RKO (cell line): Measurements from ENCODE around the gene ALAD.
"Not testable (repeated sequence)": the region's sequence is repeated elsewhere in the genome, so short reads cannot be mapped to it uniquely, and the experiment has no call there.

ENCODE experiments used
- DNase-seq: peaks from one replicate; pipeline ENCODE4 v3.0.0-alpha.2; 2016; ENCODE audit warnings: low spot score

The ALAD gene

GRCh38 chr9:113373256-113373655 lies 27.8 kb downstream of the ALAD start:
- DNase-seq, result no peak

DNA sequence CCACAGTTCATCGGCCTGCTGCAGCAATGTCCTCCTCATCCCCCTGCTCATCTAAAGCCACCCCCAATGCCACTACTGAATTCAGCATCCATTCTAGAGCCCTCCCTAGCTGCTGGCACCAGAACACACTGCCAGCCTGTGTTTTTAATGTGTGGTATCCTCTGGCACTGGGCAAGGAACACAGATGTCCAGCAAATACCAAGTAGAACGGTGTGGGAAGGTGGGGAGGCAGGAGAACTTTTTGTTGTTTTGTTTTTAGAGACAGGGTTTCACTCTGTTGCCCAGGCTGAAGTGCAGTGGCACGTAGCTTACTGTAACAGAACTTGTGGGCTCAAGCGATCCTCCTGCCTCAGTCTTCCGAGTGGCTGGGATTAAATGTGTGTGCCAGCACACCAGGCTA lies 29.0 kb downstream of the ALAD start:
- no peak for DNase-seq

DNA sequence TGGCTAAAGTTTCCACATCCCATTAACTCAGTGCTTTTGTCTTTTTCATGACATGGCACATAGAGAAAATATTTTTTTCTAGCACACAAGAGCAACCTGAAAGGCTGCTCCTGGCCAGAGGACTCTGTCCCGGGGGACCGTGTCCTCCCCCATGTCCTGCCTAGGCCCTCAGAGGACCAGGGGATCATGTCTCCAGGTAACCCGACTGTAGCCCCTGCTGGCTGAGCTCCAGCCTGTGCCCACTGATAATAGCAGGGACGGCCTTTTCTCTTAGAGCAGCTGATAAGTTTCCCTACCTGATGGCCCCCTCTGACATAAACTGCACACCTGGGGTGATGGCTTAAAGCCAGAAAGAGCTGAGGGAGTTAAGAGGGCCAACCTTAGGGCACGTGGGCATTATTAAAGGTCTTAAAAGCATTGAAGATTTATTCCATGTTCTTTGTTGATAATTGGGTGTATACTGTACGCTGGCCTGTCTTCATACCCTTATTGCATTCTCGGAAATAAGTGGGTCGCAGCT lies 30.2 kb downstream of the ALAD start:
- no peak for DNase-seq

DNA sequence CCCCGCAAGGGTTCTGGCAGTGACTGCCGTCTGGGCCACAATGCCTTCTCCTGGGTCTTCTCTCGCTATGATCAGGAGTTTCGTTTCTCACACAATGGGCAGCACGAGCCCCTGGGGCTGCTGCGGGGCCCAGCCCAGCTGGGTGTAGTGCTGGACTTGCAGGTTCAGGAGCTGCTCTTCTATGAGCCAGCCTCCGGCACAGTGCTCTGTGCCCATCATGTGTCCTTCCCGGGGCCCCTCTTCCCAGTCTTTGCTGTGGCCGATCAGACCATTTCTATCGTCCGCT lies 31.3 kb downstream of the ALAD start:
- DNase-seq, result no peak

GRCh38 chr9:113368982-113369854 lies 31.9 kb downstream of the ALAD start:
- no peak for DNase-seq

DNA sequence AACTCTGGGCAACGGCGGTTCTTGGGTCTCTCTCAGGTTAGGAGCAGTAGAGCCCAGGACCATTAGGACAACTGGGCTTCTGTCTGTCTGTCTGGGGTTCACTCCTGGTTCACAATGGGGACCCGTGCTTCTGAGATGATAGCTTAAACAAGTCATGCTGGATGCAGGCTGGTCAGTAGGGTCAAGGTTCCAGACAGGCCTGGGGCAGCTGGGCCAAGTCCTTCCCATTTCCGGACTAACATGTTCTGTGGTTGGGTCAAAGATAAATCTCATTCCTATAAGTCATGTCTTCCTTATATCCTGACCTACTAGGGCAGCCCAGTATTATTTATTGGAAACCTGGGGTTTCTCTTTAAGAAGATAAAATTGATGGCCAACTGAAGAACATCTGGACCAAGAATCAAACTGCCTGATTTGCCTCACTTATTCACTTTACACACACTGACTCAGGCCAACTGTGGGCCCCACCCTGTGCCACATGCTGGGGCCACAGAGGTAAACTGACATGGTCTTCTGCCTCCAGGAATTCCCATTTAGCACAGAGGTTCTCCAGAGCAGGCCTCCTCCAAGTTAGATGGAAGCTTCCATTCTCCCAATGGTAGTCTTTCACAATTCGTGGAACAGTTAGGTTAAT lies 32.6 kb downstream of the ALAD start:
- DNase-seq, result no peak

DNA sequence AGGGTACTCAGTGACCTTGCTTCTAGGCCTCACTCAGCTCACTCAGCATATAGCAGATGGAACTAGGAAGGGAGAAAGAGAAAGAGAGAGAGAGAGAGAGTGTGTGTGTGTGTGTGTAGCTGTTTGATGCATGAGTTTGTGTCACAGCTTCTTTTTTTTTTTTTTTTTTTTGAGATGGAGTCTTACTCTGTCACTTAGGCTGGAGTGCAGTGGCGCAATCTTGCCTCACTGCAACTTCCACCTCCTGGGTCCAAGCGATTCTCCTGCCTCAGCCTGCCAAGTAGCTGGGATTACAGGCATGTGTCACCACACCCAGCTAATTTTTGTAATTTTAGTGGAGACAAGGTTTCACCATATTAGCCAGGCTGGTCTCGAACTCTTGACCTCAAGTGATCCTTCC lies 35.4 kb downstream of the ALAD start:
- not testable (repeated sequence) for DNase-seq

DNA sequence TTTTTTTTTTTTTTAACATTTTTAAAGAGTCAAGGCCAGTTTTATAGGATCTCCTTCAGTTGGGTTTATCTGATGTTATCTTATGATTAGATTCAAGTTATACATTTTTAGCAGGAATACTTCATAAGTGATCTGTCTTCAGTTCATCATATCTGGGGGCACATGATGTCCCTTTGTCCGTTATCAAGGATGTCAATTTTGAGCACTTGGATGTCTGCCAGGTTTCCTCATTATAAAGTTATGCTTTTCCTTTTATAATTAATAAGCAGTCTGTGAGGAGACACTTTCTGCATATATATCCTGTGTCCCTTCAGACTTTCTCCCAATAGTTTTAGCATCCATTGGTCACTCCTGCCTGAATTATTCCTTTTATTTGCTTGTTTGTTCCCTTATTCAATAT lies 36.1 kb downstream of the ALAD start:
- DNase-seq, result no peak

DNA sequence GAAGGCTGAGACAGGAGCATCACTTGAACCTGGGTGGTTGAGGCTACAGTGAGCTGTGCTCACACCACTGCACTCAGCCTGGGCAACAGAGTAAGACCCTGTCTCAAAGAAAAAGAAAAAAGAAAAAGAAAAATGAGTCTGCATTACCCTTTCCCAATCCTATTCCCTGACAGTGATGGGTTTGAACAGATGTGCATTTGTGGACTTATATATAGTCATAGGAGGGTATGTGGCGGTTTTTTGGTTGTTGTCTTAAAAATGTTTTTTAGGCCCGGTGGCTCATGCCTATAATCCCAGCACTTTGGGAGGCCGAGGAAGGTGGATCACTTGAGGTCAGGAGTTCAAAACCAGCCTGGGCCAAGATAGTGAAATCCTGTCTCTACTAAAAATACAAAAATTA lies 37.7 kb downstream of the ALAD start:
- DNase-seq, result no peak

DNA sequence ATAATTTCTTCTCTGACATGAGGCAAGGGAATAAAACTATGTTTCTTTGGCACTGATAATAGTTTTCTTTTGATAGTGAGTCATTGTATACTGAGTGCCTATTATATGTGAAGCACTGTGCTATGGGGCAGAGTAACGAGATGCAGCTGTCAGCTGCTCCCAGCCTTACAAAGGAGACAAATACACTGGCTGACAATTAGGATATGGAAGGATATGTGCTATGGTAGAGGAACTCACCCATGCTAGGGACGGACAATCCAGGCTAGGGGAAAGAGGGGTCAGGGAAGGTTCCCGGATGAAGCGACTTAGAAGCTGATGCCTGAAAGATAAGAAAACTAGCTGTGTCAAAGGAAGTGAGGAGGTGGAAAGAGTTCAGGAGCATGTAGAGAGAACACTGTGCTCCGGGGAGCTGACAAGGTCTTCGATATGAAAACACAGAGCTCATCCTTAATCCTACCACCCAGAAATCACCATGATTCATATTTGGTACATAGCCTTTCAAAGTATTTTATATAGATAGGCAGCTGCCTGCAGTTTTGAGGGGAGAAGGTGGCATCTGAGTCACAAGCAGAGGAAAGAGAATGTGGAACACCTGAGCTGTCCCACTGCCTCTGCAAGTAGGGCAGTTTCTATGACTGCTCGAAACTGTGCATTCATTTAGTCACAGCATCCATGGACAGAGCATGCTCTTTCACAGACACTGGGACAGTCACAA lies 39.6 kb downstream of the ALAD start:
- DNase-seq, result no peak

- no peak for DNase-seq
Observed at GRCh38 chr9:113360242-113360842, 40.7 kb downstream of the ALAD start.

DNA sequence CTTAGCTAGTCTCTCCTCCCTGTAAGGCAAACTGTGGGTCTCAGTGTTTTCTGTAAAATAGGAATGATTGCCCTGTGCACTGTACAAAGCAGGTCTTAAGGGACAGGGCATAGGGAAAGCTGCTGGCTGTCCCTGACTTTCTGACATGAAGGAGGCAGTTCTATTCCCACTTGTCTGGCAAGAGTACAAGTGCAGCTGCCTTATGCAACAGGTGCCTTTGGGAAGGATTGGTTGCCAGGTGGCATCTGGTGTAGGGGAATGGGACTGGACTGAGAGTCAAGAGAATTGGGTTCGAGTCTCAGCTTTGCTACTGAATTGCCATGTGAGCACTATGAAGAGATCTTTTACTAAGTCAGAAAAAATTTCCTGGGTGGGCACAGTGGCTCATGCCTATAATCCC lies 41.7 kb downstream of the ALAD start:
- no peak for DNase-seq

DNA sequence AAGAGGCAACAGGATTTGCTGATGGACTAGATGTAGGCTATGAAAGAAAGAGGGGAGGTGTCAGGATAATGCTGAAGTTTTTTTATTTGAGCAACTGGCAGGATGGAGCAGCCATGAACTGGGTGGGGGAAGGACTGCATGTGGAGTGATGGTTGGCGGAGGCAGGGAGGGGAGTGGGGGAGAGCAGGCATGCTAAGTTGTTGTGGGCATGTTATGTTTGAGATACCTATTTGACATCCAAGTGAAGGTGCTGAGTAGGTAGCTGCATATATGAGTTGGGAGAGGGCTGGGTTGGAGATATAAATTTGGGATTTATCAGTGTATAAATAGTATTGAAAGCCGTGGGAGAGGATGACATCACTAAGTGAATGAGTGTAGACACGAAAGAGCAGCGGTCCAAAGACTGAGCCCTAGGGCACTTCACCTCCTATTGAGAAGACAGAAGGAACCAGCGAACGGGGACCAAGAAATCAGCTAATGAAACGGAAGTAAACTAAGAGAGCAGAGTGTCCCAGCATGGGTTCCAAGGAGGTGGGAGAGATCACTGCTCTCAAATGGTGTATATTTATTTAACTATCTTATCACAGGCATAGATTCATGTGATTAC lies 44.3 kb downstream of the ALAD start:
- no peak for DNase-seq

GRCh38 chr9:113355040-113355596 lies 46.0 kb downstream of the ALAD start:
- peak; percentile 56 for DNase-seq

DNA sequence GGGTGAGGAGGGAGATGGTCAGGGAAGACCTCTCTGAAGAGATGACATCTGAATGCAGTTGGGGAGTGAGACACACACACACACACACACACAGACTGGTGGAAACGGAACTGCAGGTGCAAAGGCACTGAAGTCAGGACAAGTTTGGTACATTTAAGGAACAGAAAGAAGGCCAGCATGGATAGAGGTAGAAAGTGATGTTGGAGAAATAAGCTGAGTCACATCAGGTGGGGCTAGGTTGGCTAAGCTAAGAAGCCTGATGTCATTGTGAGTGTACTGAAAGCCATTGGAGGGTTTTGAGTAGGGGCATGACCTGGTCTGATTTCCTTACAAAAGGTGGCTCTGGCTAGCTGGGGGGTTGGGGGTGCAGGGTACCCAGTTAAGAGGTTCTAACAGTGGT lies 48.7 kb downstream of the ALAD start:
- no peak for DNase-seq

DNA sequence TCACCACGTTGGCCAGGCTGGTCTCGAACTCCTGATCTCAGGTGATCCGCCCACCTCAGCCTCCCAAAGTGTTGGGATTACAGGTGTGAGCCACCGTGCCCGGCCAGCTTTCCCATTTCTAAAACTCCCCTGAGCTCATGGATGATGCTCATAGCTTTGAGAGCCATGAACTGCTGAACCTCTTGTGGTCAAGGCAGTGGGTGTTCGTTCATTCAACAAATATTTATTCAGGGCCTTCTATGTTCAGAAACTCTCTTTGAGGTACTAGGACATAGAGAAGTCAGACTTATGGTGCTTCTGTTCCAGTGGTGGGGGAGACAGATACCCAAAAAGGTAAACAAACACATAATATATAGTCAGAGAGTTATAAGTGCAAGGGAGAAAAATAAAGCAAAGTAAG lies 49.1 kb downstream of the ALAD start:
- DNase-seq, result no peak

DNA sequence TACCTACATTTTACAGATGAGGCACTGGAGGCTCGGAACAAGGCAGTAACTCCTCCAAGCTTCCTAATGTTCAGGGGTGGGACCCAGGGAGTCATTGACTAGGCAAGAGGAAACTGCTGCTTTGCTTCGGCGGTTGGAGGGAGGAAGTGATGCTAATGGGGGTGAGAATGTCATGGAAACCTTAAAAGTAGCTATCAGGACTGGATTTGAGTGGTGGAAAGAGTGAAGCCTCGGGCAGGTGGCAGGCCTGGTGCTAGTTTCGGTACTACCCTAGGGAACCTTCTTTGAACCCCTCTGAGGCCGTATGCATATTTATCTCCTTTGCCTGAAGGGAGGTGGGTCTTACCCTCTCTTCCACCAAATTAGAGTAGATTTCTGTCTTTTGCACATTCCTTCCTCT lies 50.1 kb downstream of the ALAD start:
- no peak for DNase-seq

DNA sequence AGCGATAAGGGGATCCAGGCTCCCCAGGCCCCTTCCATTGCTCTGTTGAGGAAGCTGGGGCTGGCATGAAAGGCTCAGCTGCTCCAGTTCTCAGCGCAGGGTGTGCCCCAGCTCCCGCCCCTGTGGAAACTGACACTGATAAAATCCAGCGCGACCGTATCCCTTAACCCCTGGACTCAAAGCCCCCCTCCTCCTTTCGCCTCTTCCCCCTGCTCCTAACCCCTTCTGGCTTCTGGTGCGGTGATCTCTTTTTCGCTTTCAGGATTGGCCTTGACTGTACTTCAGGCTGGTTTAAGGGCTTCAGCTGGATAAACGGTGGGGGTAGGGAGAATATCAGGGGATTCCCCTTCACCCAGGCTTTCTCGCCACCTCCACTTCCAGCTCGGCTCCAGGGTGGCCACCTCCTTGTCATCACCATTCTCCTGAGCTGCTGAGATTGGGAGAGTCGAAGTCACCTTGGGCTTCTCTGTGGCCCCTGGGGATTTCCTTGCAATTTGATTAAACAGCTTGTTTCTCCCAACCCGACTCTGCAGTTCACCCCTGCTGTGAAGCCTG lies 50.9 kb downstream of the ALAD start:
- DNase-seq, result no peak

- DNase-seq, result no peak
Observed at GRCh38 chr9:113349445-113350094, 51.5 kb downstream of the ALAD start, which contains the start of gene BSPRY. BSPRY (plus strand) TSS chr9:113349541; CDS start chr9:113349580, 39 bp downstream.

DNA sequence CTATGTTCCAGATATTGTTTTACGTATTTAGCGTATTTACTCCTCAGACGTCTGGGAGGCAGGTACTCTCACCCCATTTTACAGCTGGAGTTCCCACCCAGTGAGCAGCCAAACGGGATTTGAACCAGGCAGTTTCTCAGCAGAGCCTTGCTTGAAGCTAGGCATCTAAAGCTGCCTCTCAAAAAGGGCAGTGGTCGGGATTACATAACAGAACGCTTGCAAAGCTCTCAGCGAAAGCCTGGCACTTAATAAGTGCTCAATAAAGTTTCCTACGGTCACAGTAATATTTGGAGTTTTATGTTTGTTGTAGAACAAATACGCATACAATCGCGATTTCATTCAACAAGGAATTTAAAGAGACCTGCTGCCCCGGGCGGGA lies 52.0 kb downstream of the ALAD start:
- no peak for DNase-seq

DNA sequence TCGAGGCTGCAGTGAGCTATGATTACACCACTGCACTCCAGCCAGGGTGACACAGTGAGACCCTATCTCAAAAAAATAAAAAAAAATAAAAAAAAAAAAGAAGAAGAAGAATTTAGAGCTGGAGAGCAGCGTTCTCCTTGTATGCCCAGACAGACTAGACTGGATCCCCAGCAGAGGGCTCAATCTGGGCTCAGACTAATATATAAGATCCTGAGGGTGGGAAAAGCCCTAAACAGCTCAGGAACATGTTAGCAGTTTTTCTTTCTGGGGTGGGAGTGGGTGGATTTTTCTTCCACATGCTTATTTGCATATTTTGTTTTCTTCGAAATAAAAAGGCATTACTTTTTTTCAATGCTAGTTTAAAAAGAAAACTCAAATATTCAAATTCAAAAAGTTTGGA lies 52.6 kb downstream of the ALAD start:
- no peak for DNase-seq
